Epithelial cell of proximal tubule (primary cell): ENCODE results near the gene STAB1. TPM values are rescaled to one million over a fixed set of nuclear protein-coding genes. Genes with fewer than 3 reads are reported as not detected.

Source experiments
- DNase-seq: peaks from one replicate; pipeline ENCODE4 v3.0.0-alpha.2; 2011; ENCODE audit warnings: low read depth
- H3K4me3 ChIP-seq: 2 replicates; pipeline ENCODE4 v1.5.1; 2011; ENCODE audit warnings: low read depth, mild to moderate bottlenecking, low read length
- total RNA-seq: library from RNA; depleted of rRNA; stranded (reverse); fragments of >200 nt; gene quantifications from 2 replicates; pipeline ENCODE4 v1.2.3, GENCODE V29; 2015
- TF ChIP-seq, protein P1 (sequence below): conservative IDR thresholded peaks from 2 replicates; pipeline ENCODE4 v1.5.1; 2012; ENCODE audit warnings: low read depth, mild to moderate bottlenecking, low read length

The STAB1 gene
- total RNA-seq, 1 donor from 2014 or later, result 0.52 TPM

DNA sequence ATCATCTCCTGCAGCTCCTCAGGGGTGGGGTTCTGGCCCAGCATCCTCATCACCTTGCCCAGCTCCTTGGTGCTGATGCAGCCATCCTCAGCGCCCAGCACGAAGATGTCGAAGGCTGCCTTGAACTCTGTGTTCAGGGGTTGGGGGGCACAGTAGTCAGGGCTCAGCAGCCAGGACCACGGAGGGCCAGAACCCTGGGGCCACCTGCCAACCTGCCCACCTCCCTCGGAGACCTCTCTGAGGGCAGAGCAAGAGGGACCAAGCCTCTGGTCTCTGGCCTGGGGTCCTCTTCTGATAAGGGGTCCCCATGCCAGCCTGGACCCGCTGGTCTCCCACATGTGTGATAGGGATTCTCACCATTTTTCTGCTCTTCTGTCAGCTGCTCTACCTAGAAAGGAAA lies 43.0 kb upstream of the STAB1 start:
- no peak overlapping the region for H3K4me3 ChIP-seq
- TF ChIP-seq, protein P1, sequence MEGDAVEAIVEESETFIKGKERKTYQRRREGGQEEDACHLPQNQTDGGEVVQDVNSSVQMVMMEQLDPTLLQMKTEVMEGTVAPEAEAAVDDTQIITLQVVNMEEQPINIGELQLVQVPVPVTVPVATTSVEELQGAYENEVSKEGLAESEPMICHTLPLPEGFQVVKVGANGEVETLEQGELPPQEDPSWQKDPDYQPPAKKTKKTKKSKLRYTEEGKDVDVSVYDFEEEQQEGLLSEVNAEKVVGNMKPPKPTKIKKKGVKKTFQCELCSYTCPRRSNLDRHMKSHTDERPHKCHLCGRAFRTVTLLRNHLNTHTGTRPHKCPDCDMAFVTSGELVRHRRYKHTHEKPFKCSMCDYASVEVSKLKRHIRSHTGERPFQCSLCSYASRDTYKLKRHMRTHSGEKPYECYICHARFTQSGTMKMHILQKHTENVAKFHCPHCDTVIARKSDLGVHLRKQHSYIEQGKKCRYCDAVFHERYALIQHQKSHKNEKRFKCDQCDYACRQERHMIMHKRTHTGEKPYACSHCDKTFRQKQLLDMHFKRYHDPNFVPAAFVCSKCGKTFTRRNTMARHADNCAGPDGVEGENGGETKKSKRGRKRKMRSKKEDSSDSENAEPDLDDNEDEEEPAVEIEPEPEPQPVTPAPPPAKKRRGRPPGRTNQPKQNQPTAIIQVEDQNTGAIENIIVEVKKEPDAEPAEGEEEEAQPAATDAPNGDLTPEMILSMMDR, result no peak
- no peak for DNase-seq

DNA sequence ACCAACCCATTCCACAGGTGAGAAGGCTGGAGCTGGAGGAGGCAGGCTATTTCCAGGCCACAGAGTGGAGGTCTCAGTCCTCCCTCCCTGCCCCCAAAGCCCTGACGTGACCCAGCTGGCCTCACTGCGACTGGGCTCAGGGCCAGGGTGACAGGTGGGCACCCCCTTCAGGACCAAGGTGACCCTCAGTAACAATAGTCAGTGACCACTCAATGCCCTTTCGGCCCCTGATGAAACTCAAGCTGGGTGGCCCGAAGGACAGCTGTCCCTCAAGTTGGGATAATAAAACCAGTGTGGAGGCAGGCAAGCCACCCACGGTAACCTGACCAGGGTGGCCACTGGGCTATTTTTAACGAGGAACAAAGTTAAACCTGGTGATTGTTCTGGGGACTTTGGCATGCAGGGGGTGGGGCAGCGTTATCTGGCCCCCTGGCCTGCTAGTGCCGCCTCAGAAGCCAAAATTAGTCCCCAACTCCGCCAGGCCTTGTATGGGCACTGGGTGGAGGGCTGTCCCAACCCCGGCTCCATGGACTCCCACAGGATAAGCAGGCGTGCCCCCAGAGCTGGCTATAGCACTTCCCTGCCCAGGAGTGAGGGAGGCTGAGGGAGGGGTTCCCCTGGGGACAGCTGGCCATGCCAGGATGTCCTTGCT lies 42.4 kb upstream of the STAB1 start:
- TF ChIP-seq, protein P1, result no peak
- no peak for DNase-seq
- no peak overlapping the region for H3K4me3 ChIP-seq

GRCh38 chr3:52453496-52454249 lies 41.5 kb upstream of the STAB1 start, which contains the start of gene TNNC1:
Gene TNNC1 (minus strand): TSS chr3:52454041. CDS start chr3:52454015, 26 bp downstream.
- DNase-seq, result no peak
- H3K4me3 ChIP-seq, result peak within 1 kb of the TSS; percentile 78
- TF ChIP-seq, protein P1, result no peak

DNA sequence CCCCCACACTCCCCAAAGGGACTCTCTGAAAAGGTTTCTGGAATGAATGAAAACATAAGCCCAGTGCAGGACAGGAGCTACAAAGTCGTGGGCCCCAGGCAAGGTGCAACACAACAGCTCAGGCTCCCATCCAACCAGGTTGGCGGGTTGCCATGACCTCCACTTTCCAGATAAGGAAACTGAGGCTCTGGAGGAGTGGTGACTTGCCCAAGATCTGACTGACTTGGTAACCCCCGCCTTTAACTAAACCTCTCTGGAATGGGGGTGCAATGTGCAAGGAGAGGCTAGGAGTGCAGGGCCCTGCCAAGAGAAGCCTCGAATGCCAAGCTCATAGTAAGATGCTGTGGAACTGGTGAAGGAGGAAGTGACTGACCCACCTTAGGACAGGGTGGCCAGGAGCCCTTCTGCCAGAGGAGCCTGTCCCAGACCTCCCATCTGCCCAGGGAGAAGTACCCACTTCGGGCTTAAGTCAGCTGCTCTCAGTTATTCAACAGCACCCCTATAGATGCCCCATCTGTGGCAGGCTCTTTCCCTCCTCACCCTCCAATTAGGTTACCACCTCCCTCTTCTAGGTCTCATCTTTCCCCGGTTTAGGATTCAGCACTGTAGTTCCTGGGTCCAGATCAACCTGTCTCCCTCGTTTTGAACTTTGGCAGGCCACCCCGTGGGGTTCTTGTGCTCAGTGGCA lies 40.7 kb upstream of the STAB1 start:
- H3K4me3 ChIP-seq, result peak overlapping the region; percentile 78
- TF ChIP-seq, protein P1, result no peak
- no peak for DNase-seq

GRCh38 chr3:52454938-52455282 lies 40.2 kb upstream of the STAB1 start:
- no peak for DNase-seq
- H3K4me3 ChIP-seq, result peak overlapping the region; percentile 78
- TF ChIP-seq, protein P1, result no peak

DNA sequence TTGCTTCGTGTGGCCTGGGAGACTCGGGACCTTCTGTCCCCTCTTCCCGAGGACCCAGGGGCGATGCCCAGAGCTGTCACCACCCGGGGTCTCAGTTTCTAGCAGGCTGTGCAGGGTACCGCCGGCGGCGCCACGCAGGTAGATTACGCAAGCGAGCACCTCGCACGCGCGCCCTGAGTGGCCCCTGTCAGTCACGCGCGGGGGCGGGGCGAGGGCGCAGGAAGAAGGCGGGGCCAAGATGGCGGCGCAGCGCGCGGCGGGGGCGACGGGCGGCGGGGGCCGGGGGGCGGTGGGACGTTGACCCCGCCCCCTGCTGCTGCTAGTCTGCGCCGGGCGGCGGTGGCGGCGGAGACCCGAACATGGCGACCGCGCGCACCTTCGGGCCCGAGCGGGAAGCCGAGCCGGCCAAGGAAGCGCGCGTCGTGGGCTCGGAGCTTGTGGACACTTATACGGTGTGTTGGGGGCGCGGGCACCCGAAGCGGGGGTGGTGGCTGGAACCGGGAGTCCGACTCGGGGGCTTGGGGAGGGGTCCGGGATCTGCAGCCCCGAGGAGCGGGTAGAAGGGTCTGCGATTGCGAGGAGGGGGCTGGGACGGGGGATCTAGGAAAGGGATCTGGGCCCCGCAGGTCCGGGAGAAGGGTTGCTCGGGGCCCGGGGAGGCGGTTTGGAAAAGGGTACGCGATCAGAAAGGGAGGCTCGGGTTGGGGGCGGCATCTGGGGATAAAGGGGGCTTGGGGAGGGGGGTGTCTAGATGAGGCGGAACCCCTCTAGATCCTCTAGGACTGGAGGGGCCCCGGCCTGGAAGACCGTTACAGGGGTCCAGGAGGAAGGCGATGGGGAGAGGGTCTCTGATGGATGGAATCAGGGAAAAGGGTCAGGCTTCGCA lies 39.6 kb upstream of the STAB1 start, which contains the start of gene NISCH:
Gene NISCH, plus strand, starts transcription at position 322 of the 886 bp plus-strand sequence. Its CDS starts 38 bp downstream, at position 360.
- peak within 1 kb of the TSS; percentile 78 for H3K4me3 ChIP-seq
- DNase-seq, result no peak
- TF ChIP-seq, protein P1, result no peak
